ENCODE data around the gene MPP7. TPM values are rescaled to one million over a fixed set of nuclear protein-coding genes. Genes with fewer than 3 reads are reported as not detected.
A peak's percentile ranks its signal among the peaks of the same experiment; 100 is the strongest.
"Not testable (repeated sequence)": the region's sequence is repeated elsewhere in the genome, so short reads cannot be mapped to it uniquely, and the experiment has no call there.

MPP7 gene
- total RNA-seq, 6 experiments from 2014 or later = 0.80 to 2.6 (median 0.86) TPM

DNA sequence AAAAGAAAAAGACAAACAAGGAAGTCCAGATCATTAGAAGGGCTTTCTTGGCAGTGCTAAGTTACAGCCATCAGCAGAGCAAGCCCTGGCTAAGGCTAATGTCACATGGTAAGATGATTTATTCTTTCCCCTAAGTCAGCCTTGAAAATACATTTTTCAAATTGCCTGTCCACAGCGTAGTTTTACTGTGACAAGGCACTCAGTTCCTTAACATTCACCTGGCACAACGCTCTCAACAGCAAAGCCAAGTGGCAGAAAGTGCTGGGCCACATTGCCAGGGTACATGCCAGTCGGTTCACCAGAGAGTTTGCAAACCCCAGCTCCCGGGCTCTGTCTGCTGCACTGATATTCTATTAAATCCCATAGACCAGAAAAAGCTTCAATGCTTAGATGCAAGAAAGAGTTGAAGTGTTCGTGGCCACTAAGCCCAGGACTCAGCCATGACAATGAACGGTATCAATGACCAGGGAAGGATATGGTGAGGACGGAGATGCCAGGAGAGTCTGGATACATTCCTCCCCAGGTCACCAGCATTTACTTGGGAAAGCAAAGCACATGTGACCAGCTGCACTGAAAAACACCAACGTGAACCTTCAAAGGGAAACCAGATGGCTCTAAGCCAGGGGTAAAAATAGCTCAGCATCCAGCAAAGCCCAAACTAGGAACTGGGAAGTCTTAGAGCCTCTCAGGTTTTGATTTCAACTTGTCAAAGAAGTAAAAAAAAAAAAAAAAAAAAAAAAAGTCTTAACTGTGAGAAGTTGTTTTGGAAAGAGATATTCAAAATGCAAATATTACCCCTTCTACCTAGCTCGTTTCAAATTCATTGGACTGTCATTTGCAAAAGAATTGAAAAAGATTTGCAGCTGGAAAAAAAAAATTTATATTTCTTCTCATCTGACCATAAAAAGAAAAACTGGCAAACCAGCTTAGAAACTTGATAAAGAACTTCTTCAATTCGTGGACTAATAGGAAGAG, 23.9 kb upstream of the MPP7 start:
- no peak overlapping the region for H3K27ac Mint-ChIP-seq
- no peaks in the 10 kb centered on the region for H3K36me3 Mint-ChIP-seq (ENCODE audit: low read depth)
- peak; percentile 6 for DNase-seq
- TF ChIP-seq, protein P1, sequence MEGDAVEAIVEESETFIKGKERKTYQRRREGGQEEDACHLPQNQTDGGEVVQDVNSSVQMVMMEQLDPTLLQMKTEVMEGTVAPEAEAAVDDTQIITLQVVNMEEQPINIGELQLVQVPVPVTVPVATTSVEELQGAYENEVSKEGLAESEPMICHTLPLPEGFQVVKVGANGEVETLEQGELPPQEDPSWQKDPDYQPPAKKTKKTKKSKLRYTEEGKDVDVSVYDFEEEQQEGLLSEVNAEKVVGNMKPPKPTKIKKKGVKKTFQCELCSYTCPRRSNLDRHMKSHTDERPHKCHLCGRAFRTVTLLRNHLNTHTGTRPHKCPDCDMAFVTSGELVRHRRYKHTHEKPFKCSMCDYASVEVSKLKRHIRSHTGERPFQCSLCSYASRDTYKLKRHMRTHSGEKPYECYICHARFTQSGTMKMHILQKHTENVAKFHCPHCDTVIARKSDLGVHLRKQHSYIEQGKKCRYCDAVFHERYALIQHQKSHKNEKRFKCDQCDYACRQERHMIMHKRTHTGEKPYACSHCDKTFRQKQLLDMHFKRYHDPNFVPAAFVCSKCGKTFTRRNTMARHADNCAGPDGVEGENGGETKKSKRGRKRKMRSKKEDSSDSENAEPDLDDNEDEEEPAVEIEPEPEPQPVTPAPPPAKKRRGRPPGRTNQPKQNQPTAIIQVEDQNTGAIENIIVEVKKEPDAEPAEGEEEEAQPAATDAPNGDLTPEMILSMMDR (IDR thresholded peaks at IDR 0.05) = no peak
- peaks cover 31% of the 10 kb centered on the region for H3K4me1 Mint-ChIP-seq (ENCODE audit: low read depth)
- no peaks in the 10 kb centered on the region for H3K9me3 Mint-ChIP-seq
- peak overlapping the region; percentile 36 for H3K4me3 Mint-ChIP-seq
- H3K27me3 Mint-ChIP-seq (ENCODE audit: insufficient read depth) = peaks cover 3% of the 10 kb centered on the region

DNA sequence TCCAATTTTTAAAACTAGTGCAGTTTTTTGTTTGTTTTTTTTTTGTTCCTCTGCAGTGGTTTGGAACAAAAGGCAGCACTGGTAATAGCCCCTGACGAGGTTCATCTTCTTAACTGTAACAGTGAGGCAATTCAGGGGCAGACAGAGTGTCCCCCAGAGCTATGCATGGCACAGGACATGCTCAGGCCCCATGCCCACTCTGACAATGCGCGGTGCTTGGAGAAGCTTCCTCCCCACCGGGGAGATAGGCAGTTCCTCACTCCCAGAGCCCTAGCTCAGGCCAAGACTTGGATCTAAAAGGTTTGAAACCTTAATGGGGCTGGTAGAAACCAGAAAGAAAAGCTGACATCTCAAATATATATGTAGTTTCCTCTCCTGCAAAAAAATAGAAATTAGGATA, 17.9 kb upstream of the MPP7 start:
- H3K36me3 Mint-ChIP-seq (ENCODE audit: low read depth) = no peaks in the 10 kb centered on the region
- H3K9me3 Mint-ChIP-seq = no peaks in the 10 kb centered on the region
- H3K27ac Mint-ChIP-seq = no peak overlapping the region
- TF ChIP-seq, protein P1 (IDR thresholded peaks at IDR 0.05) = no peak
- no peak overlapping the region for H3K4me3 Mint-ChIP-seq
- no peak for DNase-seq
- H3K27me3 Mint-ChIP-seq (ENCODE audit: insufficient read depth) = peaks cover 11% of the 10 kb centered on the region
- peaks cover 5% of the 10 kb centered on the region; the same call in 1 of the 2 replicates for H3K4me1 Mint-ChIP-seq (ENCODE audit: low read depth)

DNA sequence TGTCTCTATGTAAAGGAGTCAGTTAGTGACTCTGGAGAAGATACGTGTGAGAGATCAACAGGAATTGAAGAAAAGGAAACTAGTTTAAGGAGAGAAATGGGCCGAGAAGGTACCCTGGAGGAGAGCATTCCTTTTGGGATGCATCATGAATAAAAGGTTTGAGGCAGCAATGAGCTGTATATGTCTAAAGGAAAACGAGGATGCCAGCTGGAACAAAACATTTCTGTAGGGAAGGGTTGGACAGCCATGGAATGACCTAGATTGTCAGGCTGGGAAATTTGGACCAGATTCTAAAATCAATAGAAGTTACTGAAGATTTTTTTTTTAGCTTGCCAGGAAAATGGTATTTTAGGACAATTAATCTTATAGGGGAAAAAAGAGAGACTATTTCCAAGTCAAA, 17.2 kb upstream of the MPP7 start:
- H3K4me3 Mint-ChIP-seq = no peak overlapping the region
- DNase-seq = no peak
- H3K27ac Mint-ChIP-seq = no peak overlapping the region
- no peaks in the 10 kb centered on the region for H3K9me3 Mint-ChIP-seq
- H3K27me3 Mint-ChIP-seq (ENCODE audit: insufficient read depth) = peaks cover 18% of the 10 kb centered on the region
- H3K4me1 Mint-ChIP-seq (ENCODE audit: low read depth) = peaks cover 5% of the 10 kb centered on the region; the same call in 1 of the 2 replicates
- no peaks in the 10 kb centered on the region for H3K36me3 Mint-ChIP-seq (ENCODE audit: low read depth)
- TF ChIP-seq, protein P1 (IDR thresholded peaks at IDR 0.05) = no peak

DNA sequence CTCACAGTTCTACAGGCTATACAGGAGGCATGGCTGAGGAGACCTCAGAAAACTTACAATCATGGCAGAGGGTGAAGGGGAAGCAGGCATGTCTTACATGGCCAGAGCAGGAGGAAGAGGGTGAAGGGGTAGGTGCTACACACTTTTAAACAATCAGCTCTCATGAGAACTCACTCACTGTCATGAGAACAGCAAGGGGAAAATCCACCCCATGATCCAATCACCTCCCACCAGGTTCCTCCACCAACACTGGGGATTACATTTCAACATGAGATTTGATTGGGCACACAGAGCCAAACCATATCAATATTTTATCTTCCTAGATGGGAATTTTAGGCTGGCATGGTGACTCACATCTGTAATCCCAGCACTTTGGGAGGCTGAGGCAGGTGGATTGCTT, 16.2 kb upstream of the MPP7 start:
- DNase-seq; H3K27ac Mint-ChIP-seq; H3K4me3 Mint-ChIP-seq; H3K9me3 Mint-ChIP-seq; H3K4me1 Mint-ChIP-seq (ENCODE audit: low read depth); H3K36me3 Mint-ChIP-seq (ENCODE audit: low read depth): not testable (repeated sequence)
- H3K27me3 Mint-ChIP-seq (ENCODE audit: insufficient read depth) = peaks cover 18% of the 10 kb centered on the region

DNA sequence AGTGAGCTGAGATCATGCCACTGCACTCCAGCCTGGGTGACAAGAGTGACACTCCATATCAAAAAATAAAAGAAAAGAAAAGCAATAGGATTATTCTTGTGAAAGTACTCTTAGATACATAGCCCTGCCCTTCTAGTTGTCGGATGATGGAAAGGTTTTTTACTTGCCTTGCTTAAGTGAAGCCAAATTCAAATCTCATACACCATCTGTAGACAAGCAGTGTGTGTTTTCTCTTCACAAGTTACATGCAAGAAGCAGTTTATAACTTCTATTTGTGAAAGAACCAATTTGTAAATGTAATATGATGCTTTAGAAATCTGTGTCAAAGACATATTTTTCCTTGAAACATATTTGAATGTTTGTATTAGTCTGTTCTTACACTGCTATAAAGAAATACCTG, 15.8 kb upstream of the MPP7 start:
- Mint-ChIP-seq H3K27me3 (ENCODE audit: insufficient read depth) (peaks cover 18% of the 10 kb centered on the region), H3K36me3 (ENCODE audit: low read depth) (no peaks in the 10 kb centered on the region), H3K27ac (no peak overlapping the region), H3K4me3 (no peak overlapping the region), H3K9me3 (no peaks in the 10 kb centered on the region), H3K4me1 (ENCODE audit: low read depth) (peaks cover 5% of the 10 kb centered on the region; the same call in 1 of the 2 replicates)
- TF ChIP-seq, protein P1 (IDR thresholded peaks at IDR 0.05) = no peak
- no peak for DNase-seq

DNA sequence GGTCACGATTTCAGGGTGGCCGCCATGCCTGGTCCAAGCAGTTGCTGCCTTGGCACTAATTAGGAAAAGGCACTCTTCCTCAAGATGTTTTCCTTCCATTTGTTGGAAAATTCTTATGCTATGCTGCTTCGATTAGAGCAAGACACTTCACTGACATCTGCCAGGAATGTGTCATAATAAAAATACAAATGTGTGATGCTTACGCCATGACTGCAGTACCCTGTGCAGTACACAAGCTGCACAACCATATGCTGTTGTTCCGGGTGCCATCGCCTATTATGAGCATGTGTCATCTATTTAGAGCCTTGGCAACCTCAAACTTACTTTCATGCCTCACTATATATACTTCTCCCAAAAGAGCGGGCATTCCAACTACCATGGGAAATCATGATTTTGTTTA, 14.9 kb upstream of the MPP7 start:
- Mint-ChIP-seq H3K27me3 (ENCODE audit: insufficient read depth) (peaks cover 18% of the 10 kb centered on the region), H3K9me3 (no peaks in the 10 kb centered on the region), H3K27ac (no peak overlapping the region), H3K36me3 (ENCODE audit: low read depth) (no peaks in the 10 kb centered on the region), H3K4me3 (no peak overlapping the region), H3K4me1 (ENCODE audit: low read depth) (peaks cover 5% of the 10 kb centered on the region; the same call in 1 of the 2 replicates)
- no peak for DNase-seq
- TF ChIP-seq, protein P1 (IDR thresholded peaks at IDR 0.05) = no peak
